ENCODE data around the gene SLC38A11. TPM values are rescaled to one million over a fixed set of nuclear protein-coding genes. Genes with fewer than 3 reads are reported as not detected.

SLC38A11 gene
- total RNA-seq, 1 experiment from 2014 or later = 0.46 TPM

GRCh38 chr2:164899121-164899520 is 56.2 kb downstream of the SLC38A11 start:
- no peak for TF ChIP-seq POLR2AphosphoS5 (IDR thresholded peaks at IDR 0.05; ENCODE audit: low read depth, low read length)
- TF ChIP-seq TCF7L2 (IDR thresholded peaks at IDR 0.05; ENCODE audit: low read depth, low read length) = no peak
- TF ChIP-seq, protein P1, sequence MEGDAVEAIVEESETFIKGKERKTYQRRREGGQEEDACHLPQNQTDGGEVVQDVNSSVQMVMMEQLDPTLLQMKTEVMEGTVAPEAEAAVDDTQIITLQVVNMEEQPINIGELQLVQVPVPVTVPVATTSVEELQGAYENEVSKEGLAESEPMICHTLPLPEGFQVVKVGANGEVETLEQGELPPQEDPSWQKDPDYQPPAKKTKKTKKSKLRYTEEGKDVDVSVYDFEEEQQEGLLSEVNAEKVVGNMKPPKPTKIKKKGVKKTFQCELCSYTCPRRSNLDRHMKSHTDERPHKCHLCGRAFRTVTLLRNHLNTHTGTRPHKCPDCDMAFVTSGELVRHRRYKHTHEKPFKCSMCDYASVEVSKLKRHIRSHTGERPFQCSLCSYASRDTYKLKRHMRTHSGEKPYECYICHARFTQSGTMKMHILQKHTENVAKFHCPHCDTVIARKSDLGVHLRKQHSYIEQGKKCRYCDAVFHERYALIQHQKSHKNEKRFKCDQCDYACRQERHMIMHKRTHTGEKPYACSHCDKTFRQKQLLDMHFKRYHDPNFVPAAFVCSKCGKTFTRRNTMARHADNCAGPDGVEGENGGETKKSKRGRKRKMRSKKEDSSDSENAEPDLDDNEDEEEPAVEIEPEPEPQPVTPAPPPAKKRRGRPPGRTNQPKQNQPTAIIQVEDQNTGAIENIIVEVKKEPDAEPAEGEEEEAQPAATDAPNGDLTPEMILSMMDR (IDR thresholded peaks at IDR 0.05) = no peak
- TF ChIP-seq SIN3A (IDR thresholded peaks at IDR 0.05; ENCODE audit: borderline replicate concordance, insufficient read depth, low read depth, low read length) = no peak
- no peak for TF ChIP-seq REST (IDR thresholded peaks at IDR 0.05; ENCODE audit: insufficient read depth in 1 of 2, low read depth in 2 of 2, low read length in 1 of 2)
- in situ Hi-C loops (cut with HindIII; ENCODE audit: low pct_unique_long_range_greater_than_20kb, low sequenced_read_pairs) = no loop called here
- intact Hi-C loops (cut with micrococcal nuclease; ENCODE audit: unreplicated experiment) = no loop called here
- Histone ChIP-seq H3K4me3 (ENCODE audit: low read depth in 2 of 2, low read length in 2 of 2) (no peak overlapping the region), H3K4me1 (ENCODE audit: control insufficient read depth, insufficient read depth, low read length) (no peaks in the 10 kb centered on the region), H3K27ac (ENCODE audit: low read length) (no peak overlapping the region), H3K27me3 (ENCODE audit: control insufficient read depth, insufficient read depth, low read length) (no peaks in the 10 kb centered on the region), H3K36me3 (ENCODE audit: control insufficient read depth, insufficient read depth, low read length) (no peaks in the 10 kb centered on the region), H3K9me3 (ENCODE audit: control insufficient read depth, insufficient read depth, low read depth, low read length) (no peaks in the 10 kb centered on the region)
- ChIA-PET POLR2A (no interaction called here), CTCF (no interaction called here)
- DNase-seq (ENCODE audit: low read depth, low spot score) = no peak
- no TSS peak for BruUV-seq (replicated peaks)
- ATAC-seq = no peak

DNA sequence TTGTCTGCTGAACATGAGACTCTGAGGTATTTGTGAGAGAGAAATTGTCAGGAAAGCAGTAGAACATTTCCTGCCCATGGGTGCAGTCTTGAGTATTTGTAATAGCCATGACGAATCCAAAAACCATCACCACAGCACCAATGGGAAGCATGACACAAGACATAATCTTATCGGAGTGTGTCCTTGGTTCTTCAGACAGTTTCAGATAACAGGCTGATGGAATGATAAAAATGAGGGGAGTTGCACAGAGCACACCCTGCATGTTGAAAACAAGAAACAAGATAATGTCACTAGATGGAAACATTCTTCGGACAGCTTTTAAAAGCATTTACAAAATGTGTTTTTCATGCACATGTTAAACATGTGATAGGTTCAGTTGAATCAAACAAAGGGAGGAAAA is 56.9 kb downstream of the SLC38A11 start:
- no peak overlapping the region for H3K27ac ChIP-seq (ENCODE audit: low read length)
- no peaks in the 10 kb centered on the region for H3K27me3 ChIP-seq (ENCODE audit: control insufficient read depth, insufficient read depth, low read length)
- CTCF ChIA-PET = no interaction called here
- DNase-seq (ENCODE audit: low read depth, low spot score) = no peak
- POLR2A ChIA-PET = no interaction called here
- no peak overlapping the region for H3K4me3 ChIP-seq (ENCODE audit: low read depth in 2 of 2, low read length in 2 of 2)
- no peaks in the 10 kb centered on the region for H3K4me1 ChIP-seq (ENCODE audit: control insufficient read depth, insufficient read depth, low read length)
- H3K9me3 ChIP-seq (ENCODE audit: control insufficient read depth, insufficient read depth, low read depth, low read length) = no peaks in the 10 kb centered on the region
- TF ChIP-seq SIN3A (IDR thresholded peaks at IDR 0.05; ENCODE audit: borderline replicate concordance, insufficient read depth, low read depth, low read length) (no peak), TCF7L2 (IDR thresholded peaks at IDR 0.05; ENCODE audit: low read depth, low read length) (no peak), REST (IDR thresholded peaks at IDR 0.05; ENCODE audit: insufficient read depth in 1 of 2, low read depth in 2 of 2, low read length in 1 of 2) (no peak), POLR2AphosphoS5 (IDR thresholded peaks at IDR 0.05; ENCODE audit: low read depth, low read length) (no peak)
- TF ChIP-seq, protein P1 (IDR thresholded peaks at IDR 0.05) = no peak
- intact Hi-C loops (cut with micrococcal nuclease; ENCODE audit: unreplicated experiment) (no loop called here), in situ Hi-C loops (cut with HindIII; ENCODE audit: low pct_unique_long_range_greater_than_20kb, low sequenced_read_pairs) (no loop called here)
- no peaks in the 10 kb centered on the region for H3K36me3 ChIP-seq (ENCODE audit: control insufficient read depth, insufficient read depth, low read length)
- no peak for ATAC-seq
- BruUV-seq (replicated peaks) = no TSS peak
